Upper lobe of right lung (tissue), 1 donor: ENCODE results near the gene ROBO2. TPM values are rescaled to one million over a fixed set of nuclear protein-coding genes. Genes with fewer than 3 reads are reported as not detected.

Experiments
- ATAC-seq: fragments of 200-7000 bp; cut with Tn5 transposase; one replicate; pipeline ENCODE4 v1.9.1; 2020; ENCODE audit warnings: mild to moderate bottlenecking, moderate library complexity
- DNase-seq: peaks from one replicate; pipeline ENCODE4 v3.0.0-alpha.2; 2020
- H3K27ac ChIP-seq: fragments of 200-600 bp; one replicate; pipeline ENCODE4 v1.8.0; 2022
- H3K27me3 ChIP-seq: fragments of 200-600 bp; one replicate; pipeline ENCODE4 v1.8.0; 2022; ENCODE audit warnings: mild to moderate bottlenecking
- H3K36me3 ChIP-seq: fragments of 200-600 bp; one replicate; pipeline ENCODE4 v1.8.0; 2022
- H3K4me1 ChIP-seq: fragments of 200-600 bp; one replicate; pipeline ENCODE4 v1.8.0; 2022
- H3K4me3 ChIP-seq: fragments of 200-600 bp; one replicate; pipeline ENCODE4 v1.8.0; 2022; ENCODE audit warnings: mild to moderate bottlenecking
- H3K9me3 ChIP-seq: fragments of 200-600 bp; one replicate; pipeline ENCODE4 v1.8.0; 2022
- intact Hi-C: fragments of 100-400 bp; cut with DNase I; formaldehyde crosslinking; loops from one replicate; pipeline ENCODE4 v1.11.0; 2022
- total RNA-seq: library from RNA; stranded (reverse); fragmentation: NEBNext Ultra II Directional; extraction: Animal tissue kit (Norgen Biotek cat#: 25700); gene quantifications from one replicate; pipeline ENCODE4 v1.2.1, GENCODE V29; 2021
- TF ChIP-seq, protein P1 (sequence below): fragments of 200-600 bp; IDR thresholded peaks from one replicate; pipeline ENCODE4 v1.8.0; 2022; ENCODE audit warnings: antibody characterized with exemption
- donor health status: DM: no; HTN: yes; CAD: no; lungs with severe emphysema.

Gene ROBO2
- total RNA-seq, 1 donor from 2014 or later = 27.1 TPM

DNA sequence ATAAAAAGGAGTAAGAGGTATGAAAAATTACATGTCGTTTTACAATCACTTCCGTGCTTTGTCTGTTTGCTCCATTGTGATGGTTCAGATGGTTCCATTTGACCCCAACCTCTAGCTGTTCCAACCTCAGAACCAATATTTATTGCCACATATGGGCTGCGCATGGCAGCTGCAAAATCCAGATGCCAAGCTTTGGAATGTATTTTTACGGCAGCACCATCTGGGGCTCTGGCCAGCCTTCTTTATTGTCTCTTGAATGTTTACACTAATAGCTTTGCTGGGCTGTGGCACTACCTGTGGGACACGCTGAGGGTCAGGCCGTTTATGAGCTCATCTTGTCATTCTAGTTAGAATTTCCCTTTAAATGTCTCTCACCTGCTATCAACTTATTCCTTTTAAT lies 219.8 kb downstream of the ROBO2 start:
- Histone ChIP-seq H3K4me3 (no peak overlapping the region), H3K36me3 (no peaks in the 10 kb centered on the region), H3K27ac (no peak overlapping the region), H3K27me3 (no peaks in the 10 kb centered on the region), H3K4me1 (no peaks in the 10 kb centered on the region), H3K9me3 (no peaks in the 10 kb centered on the region)
- intact Hi-C loops = loop anchor here (10.0 kb wide), 1 partner anchor 215 kb away; the partner anchor contains the start of gene ROBO2
- no peak for DNase-seq
- no peak for ATAC-seq
- TF ChIP-seq, protein P1, sequence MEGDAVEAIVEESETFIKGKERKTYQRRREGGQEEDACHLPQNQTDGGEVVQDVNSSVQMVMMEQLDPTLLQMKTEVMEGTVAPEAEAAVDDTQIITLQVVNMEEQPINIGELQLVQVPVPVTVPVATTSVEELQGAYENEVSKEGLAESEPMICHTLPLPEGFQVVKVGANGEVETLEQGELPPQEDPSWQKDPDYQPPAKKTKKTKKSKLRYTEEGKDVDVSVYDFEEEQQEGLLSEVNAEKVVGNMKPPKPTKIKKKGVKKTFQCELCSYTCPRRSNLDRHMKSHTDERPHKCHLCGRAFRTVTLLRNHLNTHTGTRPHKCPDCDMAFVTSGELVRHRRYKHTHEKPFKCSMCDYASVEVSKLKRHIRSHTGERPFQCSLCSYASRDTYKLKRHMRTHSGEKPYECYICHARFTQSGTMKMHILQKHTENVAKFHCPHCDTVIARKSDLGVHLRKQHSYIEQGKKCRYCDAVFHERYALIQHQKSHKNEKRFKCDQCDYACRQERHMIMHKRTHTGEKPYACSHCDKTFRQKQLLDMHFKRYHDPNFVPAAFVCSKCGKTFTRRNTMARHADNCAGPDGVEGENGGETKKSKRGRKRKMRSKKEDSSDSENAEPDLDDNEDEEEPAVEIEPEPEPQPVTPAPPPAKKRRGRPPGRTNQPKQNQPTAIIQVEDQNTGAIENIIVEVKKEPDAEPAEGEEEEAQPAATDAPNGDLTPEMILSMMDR = no peak

DNA sequence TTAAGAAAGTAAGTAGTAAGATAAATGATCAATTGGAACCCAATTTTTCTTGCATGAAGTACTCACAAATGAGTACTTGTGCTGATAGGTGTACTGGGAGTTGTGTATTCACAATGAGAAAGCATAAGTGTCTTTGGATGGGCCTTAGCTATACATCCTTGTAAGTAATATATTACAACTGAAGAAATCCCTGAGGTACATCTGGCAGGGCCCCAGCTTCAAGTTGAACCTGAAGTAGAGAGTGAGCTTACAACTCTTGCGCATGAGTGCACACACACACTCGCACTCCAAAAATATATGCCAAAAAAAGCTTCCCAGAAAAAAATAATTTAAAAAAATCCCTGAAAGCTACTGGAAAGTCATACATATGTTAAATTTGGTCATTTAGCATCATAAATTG lies 222.5 kb downstream of the ROBO2 start:
- Histone ChIP-seq H3K9me3 (no peaks in the 10 kb centered on the region), H3K27me3 (no peaks in the 10 kb centered on the region), H3K27ac (no peak overlapping the region), H3K4me1 (no peaks in the 10 kb centered on the region), H3K36me3 (no peaks in the 10 kb centered on the region), H3K4me3 (no peak overlapping the region)
- TF ChIP-seq, protein P1 = no peak
- ATAC-seq (no peak), DNase-seq (no peak)
- intact Hi-C loops = no loop called here

DNA sequence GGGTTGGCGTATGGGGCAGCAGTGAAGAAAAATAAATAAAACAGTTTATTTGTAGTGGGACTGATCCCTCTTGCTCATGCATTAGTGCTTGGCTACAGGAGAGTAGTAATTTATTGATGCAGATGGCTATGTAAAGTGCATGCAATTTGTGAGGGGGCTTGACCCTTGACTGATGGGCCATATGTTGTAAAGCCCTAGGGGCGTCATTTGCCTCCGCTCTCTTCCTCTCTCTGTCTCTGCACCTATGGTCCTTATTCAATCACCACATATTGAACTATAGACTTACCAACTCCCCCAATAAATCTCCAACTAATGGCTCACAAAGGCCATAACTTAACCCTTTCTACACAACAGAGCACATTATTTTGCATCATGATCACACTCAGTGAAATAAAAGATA lies 227.7 kb downstream of the ROBO2 start:
- no peak overlapping the region for H3K27ac ChIP-seq
- H3K36me3 ChIP-seq = no peaks in the 10 kb centered on the region
- no peaks in the 10 kb centered on the region for H3K9me3 ChIP-seq
- TF ChIP-seq, protein P1 = no peak
- no peaks in the 10 kb centered on the region for H3K27me3 ChIP-seq
- ATAC-seq (no peak), DNase-seq (no peak)
- H3K4me3 ChIP-seq = no peak overlapping the region
- intact Hi-C loops = no loop called here
- no peaks in the 10 kb centered on the region for H3K4me1 ChIP-seq

DNA sequence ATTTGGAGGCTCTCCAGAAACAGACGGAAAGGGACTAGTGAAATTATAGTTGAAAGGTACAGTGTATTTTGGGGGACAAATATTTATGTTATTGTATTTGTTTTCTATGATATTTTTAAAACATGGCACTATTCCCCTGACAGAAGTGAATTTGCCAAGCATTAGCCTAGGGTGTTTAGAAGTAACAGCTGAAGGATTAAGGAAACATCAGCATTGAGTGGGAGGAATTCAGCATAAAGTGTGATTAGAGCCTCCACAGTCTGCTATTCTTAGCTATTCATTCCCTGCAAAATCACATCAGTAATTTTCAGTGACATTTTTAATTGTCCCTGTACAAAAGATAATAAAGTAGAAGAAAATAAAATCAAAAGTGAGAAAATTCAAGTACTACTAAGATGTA lies 231.4 kb downstream of the ROBO2 start:
- Histone ChIP-seq H3K4me1 (no peaks in the 10 kb centered on the region), H3K9me3 (no peaks in the 10 kb centered on the region), H3K27ac (no peak overlapping the region), H3K27me3 (no peaks in the 10 kb centered on the region), H3K36me3 (no peaks in the 10 kb centered on the region), H3K4me3 (no peak overlapping the region)
- intact Hi-C loops = no loop called here
- no peak for ATAC-seq
- TF ChIP-seq, protein P1 = no peak
- DNase-seq = no peak

DNA sequence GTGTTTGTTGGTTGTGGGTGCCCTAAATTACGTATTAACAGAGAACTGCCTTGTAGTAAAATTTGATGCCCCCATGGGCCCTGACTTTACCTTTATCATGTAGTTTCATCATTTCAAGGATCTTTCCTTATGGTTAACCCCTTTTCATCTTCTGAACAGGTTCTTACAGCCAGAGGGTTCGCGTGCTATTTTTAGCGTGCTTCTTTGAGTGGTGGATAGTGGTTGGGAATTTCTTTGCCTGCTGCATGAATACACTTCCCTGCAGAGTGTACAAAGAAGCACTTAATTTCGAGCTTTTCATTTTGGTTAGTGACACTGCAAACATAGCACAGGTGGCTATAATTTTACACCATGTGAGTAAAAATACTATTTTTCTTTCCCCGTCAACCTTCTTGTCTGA lies 231.8 kb downstream of the ROBO2 start:
- ATAC-seq (no peak), DNase-seq (no peak)
- H3K4me3 ChIP-seq = no peak overlapping the region
- no peak overlapping the region for H3K27ac ChIP-seq
- no peaks in the 10 kb centered on the region for H3K36me3 ChIP-seq
- TF ChIP-seq, protein P1 = no peak
- H3K27me3 ChIP-seq = no peaks in the 10 kb centered on the region
- no peaks in the 10 kb centered on the region for H3K9me3 ChIP-seq
- H3K4me1 ChIP-seq = no peaks in the 10 kb centered on the region
- intact Hi-C loops = no loop called here

DNA sequence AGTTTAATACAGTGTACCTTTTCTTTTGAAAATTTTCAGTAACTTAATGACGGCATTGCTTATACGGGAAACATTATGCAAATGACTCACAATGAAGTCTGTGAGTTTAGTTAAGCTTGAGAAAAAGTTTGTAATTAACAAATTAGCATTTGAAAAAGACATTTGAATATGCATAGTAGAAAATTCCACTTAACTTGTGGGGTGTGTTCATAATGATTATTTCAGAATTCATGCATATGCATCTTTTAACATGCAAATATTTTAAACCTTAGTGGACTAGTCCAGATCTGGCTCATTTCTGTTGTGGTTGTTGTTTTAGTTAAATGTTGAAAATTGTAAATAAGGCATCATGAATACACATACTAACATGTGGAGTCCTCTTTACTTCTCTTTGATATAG lies 239.4 kb downstream of the ROBO2 start:
- Histone ChIP-seq H3K9me3 (no peaks in the 10 kb centered on the region), H3K27me3 (no peaks in the 10 kb centered on the region), H3K27ac (no peak overlapping the region), H3K4me3 (no peak overlapping the region), H3K4me1 (no peaks in the 10 kb centered on the region), H3K36me3 (no peaks in the 10 kb centered on the region)
- TF ChIP-seq, protein P1 = no peak
- ATAC-seq (no peak), DNase-seq (no peak)
- intact Hi-C loops = no loop called here
